ENCODE results near the gene CPNE4.

GRCh38 chr3:132001036-132001435, 33.8 kb downstream of the CPNE4 start:
- TF ChIP-seq CTCF (IDR thresholded peaks at IDR 0.05) (no peak), POLR2AphosphoS5 (IDR thresholded peaks at IDR 0.05; ENCODE audit: insufficient read depth in 1 of 2, low read depth in 1 of 2) (no peak), POLR2A (IDR thresholded peaks at IDR 0.05) (no peak)

All from vagina (tissue), 2 donors.